Activated B cell treated with CpG ODN at 0.5 μM for 24 hours (primary cell): ENCODE data around the gene ACADS. TPM values are rescaled to one million over a fixed set of nuclear protein-coding genes. Genes with fewer than 3 reads are reported as not detected.

Experiments
- ATAC-seq: fragments of 200-7000 bp; cut with Tn5 transposase; one replicate; pipeline ENCODE4 v1.10.0; 2021; ENCODE audit warnings: low read depth, mild to moderate bottlenecking, moderate library complexity
- CTCF ChIA-PET: fragments of 350-600 bp; sonication (Branson Sonifier 250); formaldehyde crosslinking; loops from one replicate; lab custom pipeline; 2021; ENCODE audit warnings: antibody characterized with exemption; lab: Charles Lee
- POLR2A ChIA-PET: fragments of 350-600 bp; sonication (Branson Sonifier 250); formaldehyde crosslinking; loops from one replicate; lab custom pipeline; 2021; ENCODE audit warnings: antibody characterized with exemption; lab: Charles Lee
- DNase-seq: peaks from one replicate; pipeline ENCODE4 v3.0.0; 2022
- H3K27ac Mint-ChIP-seq: one replicate; pipeline ENCODE4 v1.8.0; 2020; ENCODE audit warnings: mixed read lengths
- H3K27me3 Mint-ChIP-seq: one replicate; pipeline ENCODE4 v1.8.0; 2021; ENCODE audit warnings: mixed read lengths
- H3K36me3 Mint-ChIP-seq: one replicate; pipeline ENCODE4 v1.8.0; 2021; ENCODE audit warnings: low read depth, mixed read lengths
- H3K4me1 Mint-ChIP-seq: one replicate; pipeline ENCODE4 v1.8.0; 2021; ENCODE audit warnings: mixed read lengths
- H3K4me3 Mint-ChIP-seq: one replicate; pipeline ENCODE4 v1.8.0; 2020; ENCODE audit warnings: mild to moderate bottlenecking, mixed read lengths
- H3K9me3 Mint-ChIP-seq: one replicate; pipeline ENCODE4 v1.8.0; 2020; ENCODE audit warnings: mixed read lengths
- intact Hi-C: fragments of 100-400 bp; cut with micrococcal nuclease; formaldehyde crosslinking; loops from one replicate; pipeline ENCODE4 v1.15.1; 2024
- total RNA-seq: library from RNA; stranded (reverse); gene quantifications from 2 replicates; pipeline ENCODE4 v1.2.3, GENCODE V29; 2022
- TF ChIP-seq, protein P1 (sequence below): fragments of 200-600 bp; IDR thresholded peaks from one replicate; pipeline ENCODE4 v1.8.0; 2022; ENCODE audit warnings: antibody characterized with exemption, mild to moderate bottlenecking

ACADS gene
- total RNA-seq, 1 donor from 2014 or later, result 11.1 TPM

- no peak for ATAC-seq
- POLR2A ChIA-PET, result no interaction called here
- no peak for DNase-seq
- H3K36me3 Mint-ChIP-seq, result peaks cover 68% of the 10 kb centered on the region
- H3K4me3 Mint-ChIP-seq, result no peak overlapping the region
- no peaks in the 10 kb centered on the region for H3K27me3 Mint-ChIP-seq
- TF ChIP-seq, protein P1, sequence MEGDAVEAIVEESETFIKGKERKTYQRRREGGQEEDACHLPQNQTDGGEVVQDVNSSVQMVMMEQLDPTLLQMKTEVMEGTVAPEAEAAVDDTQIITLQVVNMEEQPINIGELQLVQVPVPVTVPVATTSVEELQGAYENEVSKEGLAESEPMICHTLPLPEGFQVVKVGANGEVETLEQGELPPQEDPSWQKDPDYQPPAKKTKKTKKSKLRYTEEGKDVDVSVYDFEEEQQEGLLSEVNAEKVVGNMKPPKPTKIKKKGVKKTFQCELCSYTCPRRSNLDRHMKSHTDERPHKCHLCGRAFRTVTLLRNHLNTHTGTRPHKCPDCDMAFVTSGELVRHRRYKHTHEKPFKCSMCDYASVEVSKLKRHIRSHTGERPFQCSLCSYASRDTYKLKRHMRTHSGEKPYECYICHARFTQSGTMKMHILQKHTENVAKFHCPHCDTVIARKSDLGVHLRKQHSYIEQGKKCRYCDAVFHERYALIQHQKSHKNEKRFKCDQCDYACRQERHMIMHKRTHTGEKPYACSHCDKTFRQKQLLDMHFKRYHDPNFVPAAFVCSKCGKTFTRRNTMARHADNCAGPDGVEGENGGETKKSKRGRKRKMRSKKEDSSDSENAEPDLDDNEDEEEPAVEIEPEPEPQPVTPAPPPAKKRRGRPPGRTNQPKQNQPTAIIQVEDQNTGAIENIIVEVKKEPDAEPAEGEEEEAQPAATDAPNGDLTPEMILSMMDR, result no peak
- CTCF ChIA-PET, result no interaction called here
- H3K27ac Mint-ChIP-seq, result no peak overlapping the region
- intact Hi-C loops, result no loop called here
- no peaks in the 10 kb centered on the region for H3K4me1 Mint-ChIP-seq
- H3K9me3 Mint-ChIP-seq, result no peaks in the 10 kb centered on the region
Observed at GRCh38 chr12:120775862-120776552, 50.4 kb downstream of the ACADS start.

GRCh38 chr12:120783197-120783596 lies 57.6 kb downstream of the ACADS start:
- TF ChIP-seq, protein P1, result no peak
- H3K4me1 Mint-ChIP-seq, result peaks cover 4% of the 10 kb centered on the region
- no peak overlapping the region for H3K4me3 Mint-ChIP-seq
- no peak for ATAC-seq
- no peak for DNase-seq
- no peaks in the 10 kb centered on the region for H3K27me3 Mint-ChIP-seq
- peaks cover 60% of the 10 kb centered on the region for H3K36me3 Mint-ChIP-seq
- ChIA-PET CTCF (interaction anchor here (1.0 kb wide), 1 partner anchor 202 kb away, joined by 3 read pairs; the partner anchor contains the start of gene POP5), POLR2A (no interaction called here)
- no peak overlapping the region for H3K27ac Mint-ChIP-seq
- H3K9me3 Mint-ChIP-seq, result no peaks in the 10 kb centered on the region
- intact Hi-C loops, result no loop called here

GRCh38 chr12:120784804-120785203 lies 59.2 kb downstream of the ACADS start:
- DNase-seq (no peak), ATAC-seq (no peak)
- ChIA-PET POLR2A (no interaction called here), CTCF (interaction anchor here (1.3 to 1.6 kb wide), 2 partner anchors 16 to 187 kb away, joined by 3 to 4 read pairs; no protein-coding TSS in a partner anchor)
- Mint-ChIP-seq H3K36me3 (peaks cover 59% of the 10 kb centered on the region), H3K27me3 (no peaks in the 10 kb centered on the region), H3K27ac (no peak overlapping the region), H3K4me1 (peaks cover 13% of the 10 kb centered on the region), H3K9me3 (no peaks in the 10 kb centered on the region), H3K4me3 (no peak overlapping the region)
- intact Hi-C loops, result no loop called here
- TF ChIP-seq, protein P1, result no peak

DNA sequence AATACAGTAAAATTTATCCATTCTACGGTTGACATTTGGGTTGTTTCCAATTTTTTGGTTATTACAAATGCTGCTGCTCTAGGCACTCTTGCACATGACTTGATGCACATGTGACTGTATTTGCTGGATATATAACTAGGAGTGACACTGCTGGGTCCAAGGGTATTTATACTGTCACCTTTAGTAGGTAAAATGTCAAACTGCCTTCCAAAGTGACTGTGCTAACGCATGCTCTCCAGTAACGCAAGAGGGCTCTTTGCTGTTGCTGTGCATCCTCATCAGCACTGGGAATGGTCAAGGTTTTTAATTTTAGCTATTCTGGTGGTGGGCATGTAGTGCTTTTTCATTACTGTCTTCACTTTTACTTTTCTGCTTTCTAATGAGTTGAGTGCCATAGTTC lies 62.3 kb downstream of the ACADS start:
- H3K36me3 Mint-ChIP-seq, result peaks cover 60% of the 10 kb centered on the region
- no peaks in the 10 kb centered on the region for H3K9me3 Mint-ChIP-seq
- H3K4me3 Mint-ChIP-seq, result no peak overlapping the region
- H3K4me1 Mint-ChIP-seq, result peaks cover 20% of the 10 kb centered on the region
- POLR2A ChIA-PET, result no interaction called here
- H3K27ac Mint-ChIP-seq, result no peak overlapping the region
- TF ChIP-seq, protein P1, result no peak
- DNase-seq (no peak), ATAC-seq (no peak)
- CTCF ChIA-PET, result no interaction called here
- no peaks in the 10 kb centered on the region for H3K27me3 Mint-ChIP-seq
- intact Hi-C loops, result no loop called here

Other genes with a start within 250 kb of the ACADS start
- 159 and 180 TPM in 2 replicates for gene DYNLL1, start 229.7 kb upstream of the ACADS start, total RNA-seq
- 25.3 and 29.5 TPM in 2 replicates for gene COQ5, start 196.7 kb upstream of the ACADS start, total RNA-seq
- 180 and 200 TPM in 2 replicates for gene RNF10, start 191.5 kb upstream of the ACADS start, total RNA-seq
- gene POP5, start 144.4 kb upstream of the ACADS start, total RNA-seq, result 77.5 and 78.4 TPM in 2 replicates
- 0.27 TPM in 1 of 2 replicates, not detected in the other for gene CABP1, start 85.2 kb upstream of the ACADS start, total RNA-seq
- 60.6 and 69.6 TPM in 2 replicates for gene MLEC, start 38.7 kb upstream of the ACADS start, total RNA-seq
- 17.3 and 18.5 TPM in 2 replicates for gene UNC119B, start 15.4 kb upstream of the ACADS start, total RNA-seq
- gene SPPL3, start 178.5 kb downstream of the ACADS start, total RNA-seq, result 39.9 and 40.3 TPM in 2 replicates